GM18868 (cell line): ENCODE data around the gene SLC5A2.
"Not testable (repeated sequence)": the region's sequence is repeated elsewhere in the genome, so short reads cannot be mapped to it uniquely, and the experiment has no call there.

Source experiments
- ATAC-seq: cut with Tn5 transposase; IDR thresholded peaks from one replicate; pipeline ENCODE4 v1.9.1; 2021; ENCODE audit warnings: mild to moderate bottlenecking, moderate library complexity; ENCODE audit not compliant: unreplicated experiment

The SLC5A2 gene

GRCh38 chr16:31483081-31483480 lies at the start of gene SLC5A2:
Gene SLC5A2, plus strand, starts transcription at chr16:31483123. Its CDS starts 14 bp downstream, at chr16:31483137.
- ATAC-seq = no peak

DNA sequence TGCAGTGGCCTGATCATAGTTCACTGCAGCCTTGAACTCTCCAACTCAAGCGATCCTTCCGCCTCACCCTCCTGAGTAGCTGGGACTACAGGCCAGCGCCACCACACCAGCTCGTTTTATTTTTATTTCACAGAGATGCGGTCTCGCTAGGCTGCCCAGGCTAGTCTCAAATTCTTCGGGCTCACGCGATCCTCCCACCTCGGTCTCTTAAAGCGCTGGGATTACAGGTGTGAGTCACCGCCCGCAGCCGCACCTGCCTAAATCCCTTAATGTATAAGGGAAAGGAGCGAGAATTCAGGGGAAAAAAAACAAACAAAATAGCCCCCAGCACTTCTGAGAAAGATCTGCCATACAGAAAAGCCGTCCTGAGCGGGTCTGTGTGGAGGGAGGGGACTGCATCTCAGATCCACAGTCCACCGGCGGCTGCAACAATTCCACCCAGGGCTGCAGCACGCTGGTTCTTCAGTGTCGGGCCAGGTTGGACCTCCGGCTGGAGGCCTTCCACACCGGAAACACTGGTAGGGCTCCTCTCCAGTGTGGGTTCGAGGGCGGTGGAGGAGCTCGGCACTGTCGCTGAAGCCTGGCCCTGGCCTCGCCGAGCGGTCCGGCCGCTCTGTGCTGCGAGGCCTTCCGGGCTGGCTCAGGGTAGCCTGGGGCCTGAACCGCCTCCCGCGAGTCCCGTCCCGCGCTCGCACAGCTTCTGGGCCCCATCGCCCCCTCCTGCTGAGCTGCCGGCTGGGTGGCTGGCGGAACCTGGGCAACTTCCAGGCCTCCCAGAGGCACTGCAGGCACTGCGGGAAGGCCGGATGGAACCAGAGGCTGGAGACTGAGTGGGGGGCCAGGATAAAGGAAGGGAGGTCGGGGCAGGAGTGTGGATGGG lies 47.3 kb upstream of the SLC5A2 start:
- no peak for ATAC-seq

- ATAC-seq = no peak
Observed at GRCh38 chr16:31436221-31437045, 46.5 kb upstream of the SLC5A2 start.

DNA sequence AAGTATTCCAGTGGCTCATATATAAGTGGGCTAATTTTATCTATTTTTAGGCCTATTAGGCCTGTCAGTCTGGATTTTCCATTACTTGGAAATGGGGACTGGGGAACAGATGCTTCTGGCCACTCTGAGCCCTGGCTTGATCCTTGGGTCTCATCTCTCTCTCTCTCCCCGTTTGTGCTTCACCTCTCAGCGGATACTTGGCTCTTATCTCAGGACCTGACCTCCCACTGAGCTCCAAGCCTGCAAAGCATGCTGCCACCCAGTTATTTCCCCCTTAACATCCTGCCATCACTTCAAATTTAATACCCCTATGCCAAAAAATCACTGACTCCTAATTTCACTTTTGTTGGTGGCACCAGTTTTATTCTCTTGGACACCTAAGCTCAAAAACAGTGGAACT lies 44.5 kb upstream of the SLC5A2 start:
- ATAC-seq = no peak

DNA sequence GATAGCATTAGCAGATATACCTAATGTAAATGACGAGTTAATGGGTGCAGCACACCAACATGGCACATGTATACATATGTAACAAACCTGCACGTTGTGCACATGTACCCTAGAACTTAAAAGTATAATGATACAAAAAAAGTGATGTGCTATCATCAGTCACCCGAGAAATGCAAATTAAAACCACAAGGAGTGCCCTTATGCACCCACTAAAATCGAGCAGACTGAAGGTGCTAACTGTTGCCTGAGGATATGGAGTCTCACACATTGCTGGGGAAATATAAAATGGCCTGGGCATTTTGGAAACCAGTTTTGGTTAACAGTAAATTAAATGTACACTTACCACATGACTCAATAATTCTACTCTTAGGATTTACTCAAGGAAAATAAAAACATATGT lies 43.9 kb upstream of the SLC5A2 start:
- ATAC-seq = not testable (repeated sequence)

DNA sequence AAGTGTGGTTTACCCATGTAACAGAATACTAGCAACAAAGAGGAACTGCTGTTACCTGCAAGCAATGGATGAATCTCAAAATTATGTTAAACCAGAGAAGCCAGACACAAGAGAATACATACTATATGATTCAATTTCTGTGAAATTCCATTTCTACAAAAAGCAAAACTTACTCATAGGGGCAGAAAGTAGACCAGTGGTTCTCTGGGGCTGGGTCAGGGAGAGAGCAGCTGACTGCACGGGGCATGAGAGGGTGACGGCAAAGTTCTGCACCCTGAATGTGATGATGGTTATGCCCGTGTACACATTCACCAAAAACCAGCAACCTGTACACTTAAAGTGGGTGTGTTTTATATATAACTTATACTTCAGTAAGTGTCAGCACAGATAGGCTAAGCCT lies 43.4 kb upstream of the SLC5A2 start:
- no peak for ATAC-seq

GRCh38 chr16:31440516-31441184 lies 42.3 kb upstream of the SLC5A2 start:
- ATAC-seq = no peak

GRCh38 chr16:31441956-31442355 lies 41.0 kb upstream of the SLC5A2 start:
- no peak for ATAC-seq

GRCh38 chr16:31445931-31446330 lies 37.0 kb upstream of the SLC5A2 start:
- ATAC-seq = not testable (repeated sequence)

GRCh38 chr16:31451201-31451600 lies 31.7 kb upstream of the SLC5A2 start:
- no peak for ATAC-seq

GRCh38 chr16:31451681-31452351 lies 31.1 kb upstream of the SLC5A2 start:
- ATAC-seq = peak; percentile 65

DNA sequence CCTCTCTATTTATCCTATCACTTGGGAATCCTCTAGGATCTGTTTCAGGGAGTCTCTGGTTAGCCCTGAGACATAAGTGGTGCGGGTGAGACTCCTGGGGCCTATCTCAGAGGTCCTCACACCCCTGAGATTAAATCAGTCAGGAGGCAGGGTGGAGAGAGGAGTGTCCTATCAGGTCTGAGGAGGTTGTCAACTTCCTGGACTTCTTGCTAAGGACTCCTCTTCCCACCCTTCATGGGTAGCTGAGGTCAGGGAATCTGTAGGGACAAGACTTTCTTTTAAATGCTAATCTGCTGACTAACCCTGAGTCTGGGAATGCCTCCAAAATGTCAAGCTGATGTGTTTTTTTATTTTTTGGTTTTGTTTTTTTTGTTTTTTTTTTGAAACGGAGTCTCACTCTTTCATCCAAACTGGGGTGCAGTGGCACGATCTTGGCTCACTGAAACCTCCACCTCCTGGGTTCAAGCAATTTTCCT lies 30.3 kb upstream of the SLC5A2 start:
- no peak for ATAC-seq

GRCh38 chr16:31453255-31454204 lies 29.4 kb upstream of the SLC5A2 start:
- ATAC-seq = no peak

DNA sequence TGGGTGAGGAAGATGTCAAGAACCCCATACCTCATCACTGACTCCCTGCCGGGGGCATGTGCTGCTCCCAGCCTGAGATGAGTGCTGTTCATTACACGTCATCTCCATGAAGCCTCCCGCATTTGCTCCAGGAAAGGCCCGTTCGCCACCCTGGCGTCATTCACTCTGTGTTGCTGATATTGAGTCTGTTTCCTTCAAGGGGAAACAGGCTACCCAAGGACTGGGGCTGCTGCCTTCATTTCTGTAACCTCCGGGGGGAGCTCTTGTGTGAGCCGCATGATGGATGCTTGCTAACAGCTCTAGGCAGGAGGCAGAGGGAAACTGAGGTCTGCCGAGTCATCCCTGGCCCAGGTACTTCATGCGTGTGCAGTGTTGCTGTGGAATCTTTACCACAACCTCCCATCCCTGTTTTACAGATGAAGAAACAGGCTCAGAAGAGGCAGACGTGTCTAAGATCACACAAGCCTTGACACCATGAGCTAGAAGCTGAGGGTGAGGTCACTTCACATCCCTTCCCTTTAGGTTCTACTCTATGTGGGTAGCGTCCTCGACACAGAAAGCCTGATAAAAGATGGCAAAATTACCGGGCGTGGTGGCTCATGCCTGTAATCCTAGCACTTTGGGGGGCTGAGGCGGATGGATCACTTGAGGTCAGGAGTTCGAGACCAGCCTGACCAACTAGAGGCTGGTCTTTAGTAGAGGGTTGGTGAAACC lies 27.2 kb upstream of the SLC5A2 start:
- ATAC-seq = no peak

DNA sequence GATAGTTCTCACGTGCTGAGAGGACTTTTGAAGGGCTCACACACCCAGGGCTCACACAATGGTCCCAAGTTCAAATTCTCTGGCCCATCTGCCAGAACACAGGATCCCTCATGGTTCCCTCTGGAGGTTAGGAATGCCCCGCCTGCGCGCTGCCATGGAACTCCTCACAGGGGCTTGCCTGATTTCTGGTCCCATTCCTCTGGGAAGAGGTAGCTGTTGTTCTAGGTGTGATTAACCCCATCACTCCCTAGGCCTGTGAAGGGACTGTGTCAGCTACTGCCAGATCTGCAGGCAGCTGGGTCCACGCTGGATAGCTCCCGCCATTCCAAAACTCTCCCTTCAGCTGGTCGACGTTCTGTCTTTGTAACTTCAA lies 25.9 kb upstream of the SLC5A2 start:
- ATAC-seq = no peak

DNA sequence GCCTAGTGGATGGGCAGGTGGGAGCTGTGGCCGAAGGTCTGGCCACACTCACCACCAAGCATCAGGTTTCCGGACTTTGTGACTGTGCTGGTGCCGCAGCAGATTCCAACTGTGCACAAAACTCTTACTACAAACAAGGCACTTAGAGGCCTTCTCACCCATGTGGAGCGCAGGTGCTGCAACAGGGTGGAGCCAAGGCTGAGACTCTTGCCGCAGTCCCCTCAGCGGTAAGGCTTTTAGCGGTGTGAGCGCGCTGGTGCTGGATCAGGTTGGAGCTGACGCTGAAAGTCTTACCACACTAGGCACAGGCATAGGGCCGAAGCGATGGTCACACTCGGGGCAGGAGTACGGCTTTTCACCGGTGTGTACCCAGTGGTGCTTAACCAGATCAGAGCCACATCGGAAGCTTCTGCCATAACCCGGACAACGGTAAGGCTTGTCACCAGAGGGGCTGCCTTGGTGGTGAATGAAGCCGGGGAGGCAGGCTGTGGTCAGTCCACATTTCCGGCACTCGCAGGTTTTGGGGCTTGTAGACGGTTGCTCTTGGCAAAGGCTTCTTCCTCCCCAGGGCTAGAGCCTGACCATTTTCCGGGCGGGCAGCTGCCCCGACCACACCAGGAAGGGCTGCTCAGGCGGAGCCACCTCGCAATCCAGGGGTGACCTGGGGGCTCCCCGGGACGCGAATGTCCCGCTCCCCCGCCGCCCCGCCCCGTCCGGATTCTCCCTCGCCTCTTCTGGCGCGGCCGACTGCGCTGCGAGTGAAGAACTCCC lies 24.7 kb upstream of the SLC5A2 start:
- no peak for ATAC-seq

- ATAC-seq = peak; percentile 71
Observed at GRCh38 chr16:31458844-31459686, 23.9 kb upstream of the SLC5A2 start, which contains the start of gene ARMC5. Gene ARMC5, plus strand, starts transcription at chr16:31459501. Its CDS starts 24 bp downstream, at chr16:31459525.
